Measurements from ENCODE around the gene PIGL.

Gene PIGL

GRCh38 chr17:16297367-16298139 is 80.5 kb downstream of the PIGL start:
- no peak overlapping the region for H3K4me3 ChIP-seq (replicated peaks; ENCODE audit: insufficient read depth, low read length)
- H3K27ac ChIP-seq (replicated peaks): no peak overlapping the region
- no peak for DNase-seq (ENCODE audit: low read depth in 1 of 2, low spot score in 1 of 2)
- TF ChIP-seq CTCF (IDR thresholded peaks at IDR 0.05; ENCODE audit: insufficient read depth, low read length) (no peak), REST (IDR thresholded peaks at IDR 0.05; ENCODE audit: insufficient replicate concordance, low read depth) (no peak), SPI1 (IDR thresholded peaks at IDR 0.05; ENCODE audit: borderline replicate concordance, low read depth) (no peak), POLR2AphosphoS5 (IDR thresholded peaks at IDR 0.05; ENCODE audit: low read depth) (no peak), GABPA (IDR thresholded peaks at IDR 0.05; ENCODE audit: low read depth) (no peak)
- H3K27me3 ChIP-seq (ENCODE audit: insufficient read depth, poor library complexity, severe bottlenecking): no peaks in the 10 kb centered on the region

- no peak for TF ChIP-seq POLR2AphosphoS5 (IDR thresholded peaks at IDR 0.05; ENCODE audit: low read depth)
- no peak for TF ChIP-seq GABPA (IDR thresholded peaks at IDR 0.05; ENCODE audit: low read depth)
- no peak for TF ChIP-seq REST (IDR thresholded peaks at IDR 0.05; ENCODE audit: insufficient replicate concordance, low read depth)
- no peak for TF ChIP-seq SPI1 (IDR thresholded peaks at IDR 0.05; ENCODE audit: borderline replicate concordance, low read depth)
- no peak for TF ChIP-seq CTCF (IDR thresholded peaks at IDR 0.05; ENCODE audit: insufficient read depth, low read length)
- no peak for DNase-seq (ENCODE audit: low read depth in 1 of 2, low spot score in 1 of 2)
- Histone ChIP-seq H3K27ac (replicated peaks) (no peak overlapping the region), H3K27me3 (ENCODE audit: insufficient read depth, poor library complexity, severe bottlenecking) (no peaks in the 10 kb centered on the region), H3K4me3 (replicated peaks; ENCODE audit: insufficient read depth, low read length) (no peak overlapping the region)
These were observed 81.2 kb downstream of the PIGL start for GRCh38 chr17:16298140-16298662.

GRCh38 chr17:16300554-16300953 is 83.5 kb downstream of the PIGL start:
- TF ChIP-seq POLR2AphosphoS5 (IDR thresholded peaks at IDR 0.05; ENCODE audit: low read depth) (no peak), CTCF (IDR thresholded peaks at IDR 0.05; ENCODE audit: insufficient read depth, low read length) (no peak), SPI1 (IDR thresholded peaks at IDR 0.05; ENCODE audit: borderline replicate concordance, low read depth) (no peak), GABPA (IDR thresholded peaks at IDR 0.05; ENCODE audit: low read depth) (no peak), REST (IDR thresholded peaks at IDR 0.05; ENCODE audit: insufficient replicate concordance, low read depth) (no peak)

More at GRCh38 chr17:16300554-16300953, 83.5 kb downstream of the PIGL start:
- H3K27me3 ChIP-seq (ENCODE audit: insufficient read depth, poor library complexity, severe bottlenecking): no peaks in the 10 kb centered on the region
- no peak overlapping the region for H3K4me3 ChIP-seq (replicated peaks; ENCODE audit: insufficient read depth, low read length)
- no peak overlapping the region for H3K27ac ChIP-seq (replicated peaks)
- DNase-seq (ENCODE audit: low read depth in 1 of 2, low spot score in 1 of 2): no peak

Data from HL-60 (cell line).